Muscle layer of colon (tissue), 2 donors: Measurements from ENCODE around the gene NOS1.

Experiments used
- H3K27ac ChIP-seq: one replicate; pipeline ENCODE4 v1.7.0; 2013; ENCODE audit warnings: low read depth, mild to moderate bottlenecking, low read length, moderate library complexity
- H3K27me3 ChIP-seq, 2 donors: one replicate each; pipeline ENCODE4 v1.7.0; 2013; ENCODE audit warnings: low read length in 2 of 2, mild to moderate bottlenecking in 2 of 2; ENCODE audit not compliant: insufficient read depth in 2 of 2, control insufficient read depth in 1 of 2
- H3K36me3 ChIP-seq: one replicate; pipeline ENCODE4 v1.7.0; 2013; ENCODE audit warnings: mild to moderate bottlenecking, low read length; ENCODE audit not compliant: insufficient read depth
- H3K4me1 ChIP-seq: one replicate; pipeline ENCODE4 v1.7.0; 2013; ENCODE audit warnings: mild to moderate bottlenecking, low read length; ENCODE audit not compliant: insufficient read depth
- H3K4me3 ChIP-seq, 2 donors: one replicate each; pipeline ENCODE4 v1.7.0; 2013; ENCODE audit warnings: low read length in 2 of 2, low read depth in 1 of 2, mild to moderate bottlenecking in 1 of 2, moderate library complexity in 1 of 2
- H3K9ac ChIP-seq: one replicate; pipeline ENCODE4 v1.7.0; 2013; ENCODE audit warnings: low read length
- H3K9me3 ChIP-seq: one replicate; pipeline ENCODE4 v1.7.0; 2013; ENCODE audit warnings: mild to moderate bottlenecking, low read length
- donor health status: abdominal sarcoma.
- donor health status: Adenocarcinoma of cecum.

NOS1 gene

GRCh38 chr12:117255386-117255785 is 106.0 kb downstream of the NOS1 start:
- H3K36me3 ChIP-seq, result no peaks in the 10 kb centered on the region
- H3K4me1 ChIP-seq, result no peaks in the 10 kb centered on the region
- H3K27me3 ChIP-seq, result no peaks in the 10 kb centered on the region
- H3K27ac ChIP-seq, result no peak overlapping the region
- H3K9ac ChIP-seq, result no peak overlapping the region
- H3K9me3 ChIP-seq, result no peaks in the 10 kb centered on the region
- H3K4me3 ChIP-seq, result no peak overlapping the region

GRCh38 chr12:117243488-117243887 is 117.9 kb downstream of the NOS1 start:
- Histone ChIP-seq H3K4me1 (no peaks in the 10 kb centered on the region), H3K36me3 (no peaks in the 10 kb centered on the region), H3K27ac (no peak overlapping the region), H3K9me3 (no peaks in the 10 kb centered on the region), H3K27me3 (no peaks in the 10 kb centered on the region), H3K9ac (no peak overlapping the region), H3K4me3 (no peak overlapping the region)

DNA sequence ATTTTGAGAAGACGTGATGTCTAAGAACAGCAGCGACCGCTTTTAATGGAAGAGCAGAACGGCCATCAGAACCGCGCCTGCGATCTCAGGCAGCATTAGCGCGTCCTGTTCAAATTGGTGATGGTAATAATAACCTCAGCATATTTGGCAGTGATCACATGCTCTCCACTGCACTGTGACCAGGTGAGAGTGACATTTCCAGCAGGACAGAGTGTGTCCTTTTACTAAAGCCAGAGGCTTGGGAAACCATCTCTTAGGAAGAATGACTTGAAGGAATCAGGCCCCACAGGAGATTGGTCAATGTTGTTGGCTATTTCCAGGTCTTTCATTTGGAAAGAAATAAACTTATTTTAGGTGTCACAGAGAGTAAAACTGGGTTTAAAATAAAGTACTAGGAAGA is 119.7 kb downstream of the NOS1 start:
- H3K9me3 ChIP-seq, result no peaks in the 10 kb centered on the region
- no peaks in the 10 kb centered on the region for H3K27me3 ChIP-seq
- no peaks in the 10 kb centered on the region for H3K36me3 ChIP-seq
- H3K4me1 ChIP-seq, result no peaks in the 10 kb centered on the region
- no peak overlapping the region for H3K4me3 ChIP-seq
- no peak overlapping the region for H3K27ac ChIP-seq
- no peak overlapping the region for H3K9ac ChIP-seq

GRCh38 chr12:117240081-117240755 is 121.2 kb downstream of the NOS1 start:
- Histone ChIP-seq H3K9me3 (no peaks in the 10 kb centered on the region), H3K36me3 (no peaks in the 10 kb centered on the region), H3K27ac (no peak overlapping the region), H3K4me3 (no peak overlapping the region), H3K4me1 (no peaks in the 10 kb centered on the region), H3K9ac (no peak overlapping the region), H3K27me3 (peaks cover 0 to 6% of the 10 kb centered on the region in 2 donors)

- Histone ChIP-seq H3K27ac (no peak overlapping the region), H3K27me3 (peaks cover 0 to 6% of the 10 kb centered on the region in 2 donors), H3K36me3 (no peaks in the 10 kb centered on the region), H3K9me3 (no peaks in the 10 kb centered on the region), H3K4me3 (no peak overlapping the region), H3K9ac (no peak overlapping the region), H3K4me1 (no peaks in the 10 kb centered on the region)
Observed at GRCh38 chr12:117236456-117237001, 124.9 kb downstream of the NOS1 start.

DNA sequence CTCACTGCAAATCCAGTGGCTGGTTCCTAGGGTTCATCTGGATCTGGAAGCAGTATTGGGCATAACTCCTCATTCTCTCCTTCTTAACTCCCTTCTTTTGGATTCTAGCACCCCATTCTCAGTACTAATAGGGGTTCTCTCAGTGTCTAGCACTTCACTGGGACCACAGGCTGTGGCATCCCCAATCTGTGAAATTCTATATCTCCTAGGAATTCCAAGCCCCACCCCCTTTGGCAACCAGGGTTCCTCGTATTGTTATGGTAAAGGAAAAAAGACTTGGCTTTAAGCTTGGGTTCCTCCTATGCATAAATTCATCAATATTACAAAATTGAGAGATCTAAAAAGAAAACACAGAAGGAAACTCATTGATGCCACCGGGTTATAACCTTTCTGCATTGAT is 126.2 kb downstream of the NOS1 start:
- Histone ChIP-seq H3K27me3 (peaks cover 0 to 6% of the 10 kb centered on the region in 2 donors), H3K4me3 (no peak overlapping the region), H3K27ac (no peak overlapping the region), H3K4me1 (no peaks in the 10 kb centered on the region), H3K36me3 (no peaks in the 10 kb centered on the region), H3K9me3 (no peaks in the 10 kb centered on the region), H3K9ac (no peak overlapping the region)

DNA sequence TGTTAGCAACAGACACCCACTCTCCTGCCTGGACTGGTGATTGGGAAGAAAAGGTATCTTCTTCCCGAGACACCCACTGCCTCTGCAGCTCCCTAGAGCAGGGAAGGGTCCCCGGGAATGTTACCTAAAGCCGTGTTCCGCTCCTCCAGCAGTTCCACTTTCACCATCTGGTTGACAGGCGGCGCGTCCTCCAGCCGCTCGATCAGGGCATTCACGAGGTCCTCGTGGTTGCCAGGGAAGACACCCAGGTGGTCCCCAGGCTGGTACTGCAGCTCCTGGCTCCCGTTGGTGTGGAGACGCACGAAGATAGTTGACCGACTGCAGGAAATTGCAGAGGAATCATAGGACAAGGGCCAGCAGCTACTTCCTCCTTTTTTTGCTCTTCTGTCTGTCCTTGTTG is 127.0 kb downstream of the NOS1 start:
- Histone ChIP-seq H3K9me3 (no peaks in the 10 kb centered on the region), H3K36me3 (no peaks in the 10 kb centered on the region), H3K9ac (no peak overlapping the region), H3K4me3 (no peak overlapping the region), H3K4me1 (no peaks in the 10 kb centered on the region), H3K27ac (no peak overlapping the region), H3K27me3 (peaks cover 0 to 6% of the 10 kb centered on the region in 2 donors)

DNA sequence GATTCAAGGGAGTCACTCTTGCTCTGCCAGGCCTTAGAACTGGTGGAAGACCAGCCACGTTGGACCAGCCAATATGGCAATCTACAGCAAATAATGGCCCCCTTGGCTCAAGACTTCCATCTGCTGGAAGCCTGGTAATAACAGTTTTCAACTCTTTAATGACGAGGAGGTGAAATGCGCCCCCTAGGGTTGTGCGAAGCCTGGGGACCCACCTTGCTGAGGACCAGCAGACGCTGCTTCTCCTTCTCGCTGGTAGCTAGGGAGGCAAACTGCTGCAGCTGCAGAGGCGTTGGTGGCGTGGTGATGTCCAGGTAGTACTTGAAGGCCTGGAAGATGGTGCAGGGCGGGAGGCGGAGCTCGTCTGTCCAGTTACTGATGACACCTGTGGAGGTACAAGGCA is 129.7 kb downstream of the NOS1 start:
- H3K27ac ChIP-seq, result no peak overlapping the region
- no peak overlapping the region for H3K9ac ChIP-seq
- H3K4me1 ChIP-seq, result no peaks in the 10 kb centered on the region
- H3K9me3 ChIP-seq, result no peaks in the 10 kb centered on the region
- no peaks in the 10 kb centered on the region for H3K36me3 ChIP-seq
- peaks cover 4 to 6% of the 10 kb centered on the region in 2 donors for H3K27me3 ChIP-seq
- H3K4me3 ChIP-seq, result no peak overlapping the region

- Histone ChIP-seq H3K4me3 (no peak overlapping the region), H3K27ac (no peak overlapping the region), H3K9me3 (no peaks in the 10 kb centered on the region), H3K9ac (no peak overlapping the region), H3K27me3 (peaks cover 0 to 4% of the 10 kb centered on the region in 2 donors), H3K36me3 (no peaks in the 10 kb centered on the region), H3K4me1 (no peaks in the 10 kb centered on the region)
Observed at GRCh38 chr12:117228239-117228638, 133.2 kb downstream of the NOS1 start.

- Histone ChIP-seq H3K9ac (no peak overlapping the region), H3K4me3 (no peak overlapping the region), H3K9me3 (no peaks in the 10 kb centered on the region), H3K27me3 (peaks cover 0 to 4% of the 10 kb centered on the region in 2 donors), H3K4me1 (no peaks in the 10 kb centered on the region), H3K36me3 (no peaks in the 10 kb centered on the region), H3K27ac (no peak overlapping the region)
Observed at GRCh38 chr12:117227000-117227653, 134.3 kb downstream of the NOS1 start.

GRCh38 chr12:117226505-117226904 is 134.9 kb downstream of the NOS1 start:
- Histone ChIP-seq H3K27ac (no peak overlapping the region), H3K4me3 (no peak overlapping the region)

More at GRCh38 chr12:117226505-117226904, 134.9 kb downstream of the NOS1 start:
- no peaks in the 10 kb centered on the region for H3K36me3 ChIP-seq
- peaks cover 0 to 4% of the 10 kb centered on the region in 2 donors for H3K27me3 ChIP-seq
- no peaks in the 10 kb centered on the region for H3K9me3 ChIP-seq
- H3K9ac ChIP-seq, result no peak overlapping the region
- no peaks in the 10 kb centered on the region for H3K4me1 ChIP-seq
